Mononuclear cell (primary cell): ENCODE data around the gene NOCT. TPM values are rescaled to one million over a fixed set of nuclear protein-coding genes. Genes with fewer than 3 reads are reported as not detected.

Experiments
- total RNA-seq: library from RNA; depleted of rRNA; stranded (reverse); fragments of >200 nt; gene quantifications from one replicate; pipeline ENCODE4 v1.2.3, GENCODE V29; 2012

The NOCT gene
- total RNA-seq, 1 donor, result 69.6 TPM

Other genes starting within 250 kb of the NOCT start
- 162 TPM for gene ELF2, start 161.4 kb downstream of the NOCT start, total RNA-seq